Nephron (organoid): ENCODE measurements around the gene SCMH1.

Experiments used
- H3K27ac Mint-ChIP-seq, 3 experiments: 2 replicates each; pipeline ENCODE4 v1.8.0; 2020; ENCODE audit warnings: mixed read lengths in 3 of 3, mild to moderate bottlenecking in 2 of 3, moderate library complexity in 1 of 3
- H3K27me3 Mint-ChIP-seq: 2 replicates; pipeline ENCODE4 v1.8.0; 2021; ENCODE audit warnings: low read depth, mild to moderate bottlenecking, moderate library complexity, mixed read lengths
- H3K36me3 Mint-ChIP-seq: 2 replicates; pipeline ENCODE4 v1.8.0; 2020; ENCODE audit warnings: low read depth, mixed read lengths
- H3K4me1 Mint-ChIP-seq: 2 replicates; pipeline ENCODE4 v1.8.0; 2020; ENCODE audit warnings: mixed read lengths
- H3K4me3 Mint-ChIP-seq, 3 experiments: 2 replicates each; pipeline ENCODE4 v1.8.0; 2020; ENCODE audit warnings: mild to moderate bottlenecking in 3 of 3, mixed read lengths in 3 of 3, moderate library complexity in 2 of 3
- H3K9me3 Mint-ChIP-seq: 2 replicates; pipeline ENCODE4 v1.8.0; 2020; ENCODE audit warnings: mixed read lengths
- CTCF ChIP-seq, 3 experiments: fragments of 200-600 bp; sonication (generic); IDR thresholded peaks; one replicate each; pipeline ENCODE4 v1.5.0; 2021; ENCODE audit warnings: antibody characterized with exemption in 3 of 3; ENCODE audit not compliant: unreplicated experiment in 3 of 3

The SCMH1 gene

GRCh38 chr1:40978886-40979240 lies 263.2 kb downstream of the SCMH1 start:
- TF ChIP-seq CTCF (IDR thresholded peaks at IDR 0.05; ENCODE audit: unreplicated experiment in 3 of 3) = no peak
- no peaks in the 10 kb centered on the region for H3K27me3 Mint-ChIP-seq
- H3K4me1 Mint-ChIP-seq = peaks cover 38% of the 10 kb centered on the region
- no peaks in the 10 kb centered on the region for H3K9me3 Mint-ChIP-seq
- H3K4me3 Mint-ChIP-seq = peak overlapping the region; percentile 88 to 89 (median 88)
- peak overlapping the region; percentile 70 to 94 (median 94) for H3K27ac Mint-ChIP-seq
- peaks cover 1% of the 10 kb centered on the region for H3K36me3 Mint-ChIP-seq

- Mint-ChIP-seq H3K4me3 (peak overlapping the region; percentile 16 to 62 (median 59)), H3K27ac (no peak overlapping the region), H3K36me3 (no peaks in the 10 kb centered on the region), H3K4me1 (peaks cover 30% of the 10 kb centered on the region), H3K27me3 (no peaks in the 10 kb centered on the region), H3K9me3 (no peaks in the 10 kb centered on the region)
- TF ChIP-seq CTCF (IDR thresholded peaks at IDR 0.05; ENCODE audit: unreplicated experiment in 3 of 3) = no peak
Observed at GRCh38 chr1:40977716-40978115, 264.4 kb downstream of the SCMH1 start.
